Keratinocyte (primary cell): ENCODE results near the gene ABHD8.

Experiments
- CTCF ChIP-seq, 3 experiments: IDR thresholded peaks in 1 of 3; conservative IDR thresholded peaks in 1 of 3; optimal IDR thresholded peaks in 1 of 3; 2 replicates in 2 of 3; 3 replicates in 1 of 3; pipeline versions ENCODE3 to v1.5.1; 2011; ENCODE audit warnings: low read length in 3 of 3, mild to moderate bottlenecking in 3 of 3, moderate library complexity in 2 of 3, control low read depth in 1 of 3, inconsistent platforms in 1 of 3; ENCODE audit not compliant: insufficient read depth in 2 of 3; ENCODE audit errors: extremely low read depth in 1 of 3
- EZH2 ChIP-seq: IDR thresholded peaks from one replicate; pipeline ENCODE4 v1.6.1; 2012; ENCODE audit warnings: inconsistent platforms, mild to moderate bottlenecking, low read length, moderate library complexity

DNA sequence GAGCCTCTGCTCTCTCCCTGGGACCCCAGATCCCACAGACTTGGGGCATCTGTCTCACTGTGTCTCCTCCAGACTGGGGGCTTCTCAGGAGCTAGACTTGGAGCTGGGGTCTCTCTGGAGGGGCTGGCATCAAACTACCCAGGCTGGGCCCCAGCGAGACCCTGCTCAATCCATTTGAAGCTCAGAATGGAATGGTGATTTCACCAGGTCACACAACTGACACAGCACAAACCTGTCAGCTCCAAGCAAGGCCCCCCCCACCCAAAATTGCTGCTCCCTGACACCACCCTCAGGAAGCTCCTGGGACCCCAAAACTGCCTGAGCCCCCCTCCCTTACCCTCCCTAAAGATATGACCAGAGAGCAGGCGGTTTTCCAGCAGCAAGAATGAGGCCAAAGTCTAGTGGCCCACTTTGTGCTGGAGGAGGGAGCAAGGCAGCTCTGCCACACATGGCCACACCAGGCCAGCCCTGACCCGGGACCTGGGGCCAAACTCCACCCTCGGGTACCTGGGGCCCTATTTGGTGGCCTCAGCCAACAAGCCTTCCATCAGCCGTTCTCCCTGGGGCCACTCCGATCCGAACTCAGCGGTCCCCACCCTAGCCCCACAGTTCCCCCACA, 59.9 kb downstream of the ABHD8 start:
- no peak for TF ChIP-seq CTCF (optimal IDR thresholded peaks at IDR 0.05 in 1 of 3, IDR thresholded peaks at IDR 0.05 in 1 of 3, conservative IDR thresholded peaks at IDR 0.05 in 1 of 3; ENCODE audit: extremely low read depth in 1 of 3, insufficient read depth in 2 of 3, low read length in 3 of 3)
- TF ChIP-seq EZH2 = no peak
